HG02642 (cell line): Measurements from ENCODE around the gene SCN11A.

Experiments used
- ATAC-seq: cut with Tn5 transposase; IDR thresholded peaks from one replicate; pipeline ENCODE4 v1.9.1; 2021; ENCODE audit warnings: mild to moderate bottlenecking; ENCODE audit not compliant: unreplicated experiment, poor library complexity

The SCN11A gene

GRCh38 chr3:39011191-39011736 lies 40.5 kb downstream of the SCN11A start:
- no peak for ATAC-seq

- ATAC-seq = no peak
Measured at GRCh38 chr3:39005295-39005694, 46.4 kb downstream of the SCN11A start.
